Hematopoietic multipotent progenitor cell treated with erythropoietin and hydrocortisone succinate and interleukin-3 and kit ligand, for 8 days (in vitro differentiated cells): ENCODE results near the gene AGAP3.

Experiments used
- DNase-seq: peaks from one replicate; pipeline ENCODE4 v3.0.0-alpha.2; 2015

The AGAP3 gene

DNA sequence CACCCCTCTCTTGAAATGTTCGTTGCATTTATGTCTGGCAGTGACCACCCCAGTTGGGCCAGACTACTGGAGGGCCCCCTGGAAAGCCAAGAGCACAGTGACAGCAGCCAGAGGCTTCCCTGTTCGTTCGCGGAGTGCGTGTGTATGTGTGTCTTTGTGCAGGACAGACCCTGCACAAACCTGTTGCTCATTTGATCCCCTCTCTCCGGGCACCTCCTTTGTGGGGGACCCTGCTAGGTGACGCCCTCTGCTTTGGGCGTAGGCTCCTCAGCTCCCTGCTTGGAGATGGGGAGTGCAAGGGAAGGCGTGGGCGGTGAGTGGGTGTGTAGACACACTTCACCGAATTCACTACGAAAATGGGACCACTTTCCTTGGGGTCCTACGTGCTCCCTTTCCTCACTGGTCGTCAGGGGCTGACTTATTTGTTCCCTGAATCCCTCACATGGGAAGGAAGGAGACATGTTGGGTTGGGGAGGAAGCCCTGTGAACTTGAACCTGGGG lies 38.7 kb downstream of the AGAP3 start:
- no peak for DNase-seq

DNA sequence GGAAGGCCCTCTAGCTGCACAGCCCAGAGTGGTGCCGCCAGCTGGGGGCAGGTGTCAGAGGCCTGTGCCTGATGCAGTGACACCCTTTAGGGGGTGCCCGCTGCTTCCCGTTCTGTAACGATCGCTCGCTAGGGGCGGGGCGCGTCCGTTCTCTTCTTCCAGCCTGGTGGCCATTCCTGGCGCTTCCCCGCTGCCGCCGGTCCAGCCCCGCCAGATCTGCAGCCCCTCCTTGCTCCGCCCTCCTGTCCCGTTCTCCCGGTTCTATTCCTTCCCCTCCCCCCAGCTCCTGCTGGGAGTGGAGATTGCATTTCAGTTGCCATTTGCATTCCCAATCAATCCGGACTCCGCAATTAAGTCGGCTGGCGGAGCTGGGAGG lies 39.2 kb downstream of the AGAP3 start:
- DNase-seq: no peak

DNA sequence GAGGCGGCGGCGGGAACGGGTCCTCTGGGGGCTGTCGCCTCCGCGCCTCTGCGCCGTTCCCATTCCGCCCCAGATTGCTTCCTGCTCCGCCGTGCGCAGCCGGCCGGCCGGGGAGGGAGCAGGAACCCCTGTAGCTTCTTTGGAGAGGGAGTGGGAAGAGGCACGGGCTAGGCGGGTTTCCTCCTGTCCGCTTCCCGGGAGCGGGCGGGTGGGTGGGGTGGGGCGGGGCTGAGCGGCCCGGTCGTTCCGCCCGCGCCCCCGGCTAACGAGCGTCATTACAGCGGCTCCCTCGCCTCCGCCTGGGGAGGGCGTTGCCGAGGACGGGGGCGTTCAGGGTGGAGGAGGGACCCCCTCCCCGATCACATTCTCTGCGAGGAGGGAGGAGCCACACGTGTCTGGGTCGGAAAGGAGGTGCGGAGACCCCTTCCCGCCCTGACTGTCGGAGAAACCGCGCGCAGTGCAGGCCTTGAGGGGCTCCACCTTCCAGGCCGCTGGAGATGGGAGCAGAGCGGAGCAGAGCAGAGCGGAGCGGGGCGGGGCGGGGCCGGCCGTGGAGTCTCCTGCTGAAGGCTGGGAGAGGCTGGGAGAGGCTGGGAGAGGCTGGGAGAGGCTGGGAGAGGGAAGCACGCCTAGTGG lies 39.7 kb downstream of the AGAP3 start:
- DNase-seq: no peak

DNA sequence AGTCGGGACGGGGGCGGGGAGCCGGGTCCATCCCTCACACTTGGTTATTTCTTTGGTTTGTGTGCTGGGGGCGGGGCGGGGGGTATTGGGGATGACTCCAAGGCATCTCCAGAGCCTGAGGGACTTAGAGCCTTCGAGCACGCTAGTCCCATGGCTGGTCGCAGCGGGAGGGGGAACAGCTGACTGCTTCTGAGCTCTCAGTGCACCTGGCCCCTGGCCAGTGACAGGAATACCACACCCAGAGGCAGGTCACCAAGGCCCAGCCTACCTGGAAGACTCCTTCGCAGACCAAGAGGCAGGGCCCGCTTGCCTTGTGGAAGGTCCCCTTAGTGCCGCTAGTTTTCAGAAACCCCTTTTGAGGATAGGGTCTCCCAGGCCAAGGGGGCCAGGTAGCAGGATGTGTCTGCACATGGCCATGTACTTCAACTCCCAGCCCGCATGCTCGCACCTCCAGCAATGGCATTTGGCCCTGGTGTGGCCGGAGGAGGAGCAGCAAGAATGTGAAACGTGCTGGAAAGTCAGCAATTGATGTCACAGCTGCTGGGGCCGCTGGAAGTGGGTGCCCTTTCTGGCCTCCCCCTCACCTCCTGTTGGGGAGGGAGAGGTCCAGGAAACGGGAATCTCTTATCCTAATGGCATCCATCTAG lies 40.3 kb downstream of the AGAP3 start:
- no peak for DNase-seq

DNA sequence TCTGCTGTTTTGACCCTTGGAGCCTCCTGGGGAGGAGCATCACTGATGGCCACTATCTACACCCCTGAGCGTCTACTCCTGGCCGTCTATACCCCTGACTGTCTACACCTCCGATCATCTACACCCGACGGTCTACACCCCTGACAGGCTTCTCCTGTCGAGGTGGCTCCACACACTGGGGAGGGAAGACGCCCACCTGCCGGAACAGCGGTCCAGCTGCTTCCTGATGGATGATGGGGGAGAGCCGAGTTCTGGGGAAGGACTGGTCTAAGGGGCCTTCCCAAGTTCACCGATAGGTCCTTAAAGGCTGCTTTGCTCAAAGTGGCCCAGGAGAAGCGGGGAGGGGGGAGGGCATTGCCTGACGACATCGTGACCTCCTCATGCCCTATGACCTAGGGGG lies 41.9 kb downstream of the AGAP3 start:
- DNase-seq: no peak

DNA sequence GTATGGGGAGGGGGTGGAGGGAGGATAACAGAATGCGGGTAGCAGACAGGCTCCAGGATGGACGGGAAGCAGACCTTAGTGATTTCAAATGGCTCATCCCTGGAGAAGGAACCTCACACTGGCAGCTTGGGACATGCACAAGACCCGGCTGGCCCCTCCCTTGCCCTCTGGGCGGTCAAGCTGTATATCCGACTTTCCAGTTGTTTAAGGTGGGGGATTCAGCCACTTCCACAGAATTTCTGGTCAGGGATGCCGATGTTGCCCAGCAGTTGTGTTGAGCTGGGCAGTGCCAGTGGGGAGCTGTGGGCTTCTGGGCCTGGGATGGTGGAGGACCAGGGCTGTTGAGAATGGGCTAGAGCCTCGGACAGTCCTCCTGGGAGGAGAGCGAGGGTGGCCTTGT lies 42.4 kb downstream of the AGAP3 start:
- no peak for DNase-seq

DNA sequence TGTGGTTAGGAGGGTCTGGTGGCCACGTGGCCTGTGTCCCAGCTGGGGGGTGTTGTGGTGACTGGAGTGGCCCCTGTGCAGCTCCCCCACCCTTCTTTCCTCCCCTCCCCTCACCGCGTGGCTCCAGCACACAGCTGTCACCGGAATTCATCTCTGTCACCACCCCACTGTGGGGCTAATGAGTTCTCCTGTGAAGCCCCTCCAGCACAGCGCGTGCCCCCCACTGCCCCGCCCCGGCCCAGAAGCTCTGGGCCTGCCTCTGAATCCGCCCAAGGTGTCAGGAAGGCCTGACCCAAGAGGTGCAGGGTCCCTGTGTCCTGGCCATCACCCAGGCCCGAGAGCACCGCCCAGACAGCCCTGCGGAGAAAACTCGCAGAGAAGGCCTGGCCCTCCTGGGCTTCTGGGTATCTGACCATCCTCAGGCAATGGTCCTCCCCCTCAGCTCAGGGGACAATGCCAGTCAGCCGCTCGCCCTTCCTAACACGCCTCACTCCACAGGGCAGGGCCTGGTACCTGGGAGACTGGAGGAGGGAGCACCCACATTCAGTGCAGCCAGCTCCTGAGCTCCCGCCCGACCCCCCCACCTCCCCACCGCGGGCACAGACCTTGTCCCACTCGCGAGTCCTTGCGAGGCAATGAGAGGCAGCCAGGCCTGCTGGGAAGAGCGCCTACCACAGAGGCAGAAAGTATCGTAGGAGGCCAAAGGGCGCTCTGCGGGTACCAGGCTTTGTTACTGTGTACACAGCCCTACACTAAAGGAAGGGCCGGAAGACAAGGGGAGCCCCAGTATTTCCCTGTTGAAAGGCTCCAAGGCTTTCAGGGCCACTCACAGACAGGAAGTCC lies 43.1 kb downstream of the AGAP3 start:
- no peak for DNase-seq

DNA sequence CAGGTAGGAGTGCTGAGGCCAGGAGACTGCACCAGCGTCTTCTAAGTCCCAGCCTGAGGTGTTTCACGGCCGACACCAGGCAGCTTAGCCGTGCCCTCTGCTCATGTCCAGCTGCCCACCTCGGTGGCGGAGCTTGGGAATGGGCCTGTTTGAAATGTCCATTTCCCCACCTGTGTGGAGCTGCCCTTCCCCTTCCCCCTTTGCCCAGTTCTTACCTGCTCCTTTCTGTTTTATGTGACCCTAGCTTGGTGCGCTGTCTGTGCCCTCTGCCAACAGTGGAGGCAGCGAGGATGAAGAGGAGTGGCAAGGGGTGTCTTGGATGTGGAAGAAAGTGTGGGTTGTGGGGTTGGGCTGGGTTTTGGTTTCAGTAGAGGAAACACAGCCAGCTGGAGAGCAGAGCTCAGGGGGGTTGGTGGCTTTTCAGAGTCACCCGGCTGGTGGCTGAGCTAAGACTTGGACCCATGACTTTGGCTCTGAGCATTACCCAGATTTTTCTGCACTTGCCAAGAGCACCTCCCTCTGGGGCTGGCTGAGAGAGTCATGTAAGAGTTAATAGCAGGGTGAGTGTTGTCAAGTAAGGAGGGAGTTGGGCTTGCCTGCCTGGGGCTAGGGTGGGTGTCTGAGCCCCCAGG lies 43.8 kb downstream of the AGAP3 start:
- DNase-seq: no peak

DNA sequence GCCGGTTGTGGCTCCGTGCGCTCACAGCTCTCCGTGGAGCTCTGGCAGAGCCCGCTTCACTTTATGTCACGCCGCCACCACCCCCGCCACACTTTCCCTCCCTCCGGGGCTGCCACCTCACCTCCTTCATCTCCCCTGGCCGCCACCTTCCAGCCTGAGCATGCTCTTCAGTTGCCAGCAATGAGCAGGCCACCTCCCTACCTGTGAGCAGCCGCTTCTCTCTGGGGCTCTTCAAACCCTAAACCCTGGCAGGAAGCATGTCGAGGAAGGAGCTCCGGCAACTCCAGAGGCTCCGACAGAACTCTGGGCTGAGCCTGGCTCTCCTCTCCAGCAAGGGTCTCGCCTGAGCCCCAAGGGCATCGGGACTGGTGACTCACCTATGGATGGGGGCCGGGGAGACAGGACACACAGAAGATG lies 44.5 kb downstream of the AGAP3 start:
- DNase-seq: no peak

DNA sequence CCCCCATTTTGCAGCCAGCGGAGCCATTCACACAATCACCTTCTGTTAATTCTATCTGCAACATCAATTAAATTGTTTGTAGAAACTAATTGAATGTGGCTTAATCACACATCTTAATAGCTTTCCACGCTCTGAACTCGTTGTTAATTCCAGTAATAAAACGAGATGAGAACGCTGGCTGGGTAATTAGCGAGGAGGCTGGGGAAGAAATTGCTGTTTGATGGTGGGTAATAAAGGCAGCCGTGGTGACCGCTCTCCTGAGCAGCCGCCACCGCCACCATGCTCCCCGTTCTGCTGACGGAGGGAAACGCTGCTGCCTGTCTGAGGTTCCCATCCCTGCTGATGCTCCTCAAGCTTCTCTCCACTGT lies 44.9 kb downstream of the AGAP3 start:
- no peak for DNase-seq

DNA sequence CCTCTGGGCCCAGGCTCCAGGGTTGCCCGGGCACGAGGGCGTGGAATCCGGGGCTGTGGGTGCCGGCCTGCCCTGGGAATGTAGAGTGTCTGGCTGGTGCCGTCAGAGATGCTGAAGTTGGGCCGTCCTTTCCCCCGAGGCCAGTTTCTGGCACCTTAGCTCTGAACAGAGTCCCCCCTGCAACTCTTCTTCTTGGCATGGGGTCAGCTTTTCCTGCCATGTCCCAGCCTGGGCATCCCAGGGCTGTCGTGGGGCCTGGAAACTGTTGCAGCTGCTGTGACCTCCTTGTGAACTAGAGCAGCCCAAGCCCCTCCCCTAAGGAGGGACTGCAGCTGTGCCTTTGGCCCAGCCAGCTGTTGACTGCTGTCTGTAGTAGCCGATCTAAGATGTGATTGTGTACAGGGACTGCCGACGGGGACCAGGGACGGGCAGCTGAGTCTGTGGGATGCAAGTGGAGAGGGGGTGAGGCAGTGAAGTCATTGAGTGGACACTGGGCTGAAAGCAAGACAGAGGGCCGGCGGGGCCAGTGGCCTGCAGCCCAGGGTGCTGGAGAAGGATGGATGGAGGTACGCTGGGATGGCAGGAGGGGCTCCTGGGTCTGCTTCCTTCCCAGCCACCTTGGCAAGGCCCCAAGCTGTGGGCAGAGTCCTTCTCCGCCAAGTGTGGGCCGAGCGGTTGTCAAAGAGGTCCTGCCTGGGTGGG lies 45.5 kb downstream of the AGAP3 start:
- DNase-seq: no peak

DNA sequence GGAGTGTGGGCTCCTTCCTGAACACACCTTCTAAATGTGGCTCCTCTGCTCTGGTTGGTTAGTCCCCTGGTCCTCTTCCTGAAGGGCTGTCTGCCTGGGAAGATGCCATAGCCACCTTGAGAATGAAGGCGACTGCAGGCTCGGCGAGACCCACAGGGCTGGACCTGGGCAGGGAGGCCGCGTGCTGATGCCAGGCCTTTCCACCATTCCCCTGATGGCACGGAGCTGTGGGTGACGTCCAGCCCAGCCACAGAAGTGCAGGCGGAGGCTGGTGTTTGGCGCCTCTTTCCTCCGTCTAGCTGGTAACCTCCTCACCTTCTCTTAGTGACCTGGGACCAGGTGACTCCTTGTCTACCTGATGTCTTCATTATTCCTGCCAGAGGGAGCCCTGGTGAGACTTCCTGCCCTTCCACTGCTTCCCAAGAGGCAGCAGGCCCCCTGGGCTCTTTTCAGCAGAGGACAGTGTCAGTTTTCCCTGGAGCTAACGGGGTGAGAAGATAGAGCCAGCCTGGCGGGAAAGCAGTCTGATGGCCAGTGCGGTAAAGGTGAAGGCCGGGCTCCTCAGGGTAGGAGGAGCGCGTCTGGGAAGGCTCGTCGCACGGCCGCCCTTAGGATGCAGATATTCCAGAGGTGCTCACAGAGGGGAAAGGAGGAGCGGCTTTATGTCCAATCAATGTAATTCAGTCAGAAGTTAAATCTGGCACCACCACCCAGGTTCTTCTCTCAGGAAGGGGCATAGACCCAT lies 46.4 kb downstream of the AGAP3 start:
- DNase-seq: no peak

DNA sequence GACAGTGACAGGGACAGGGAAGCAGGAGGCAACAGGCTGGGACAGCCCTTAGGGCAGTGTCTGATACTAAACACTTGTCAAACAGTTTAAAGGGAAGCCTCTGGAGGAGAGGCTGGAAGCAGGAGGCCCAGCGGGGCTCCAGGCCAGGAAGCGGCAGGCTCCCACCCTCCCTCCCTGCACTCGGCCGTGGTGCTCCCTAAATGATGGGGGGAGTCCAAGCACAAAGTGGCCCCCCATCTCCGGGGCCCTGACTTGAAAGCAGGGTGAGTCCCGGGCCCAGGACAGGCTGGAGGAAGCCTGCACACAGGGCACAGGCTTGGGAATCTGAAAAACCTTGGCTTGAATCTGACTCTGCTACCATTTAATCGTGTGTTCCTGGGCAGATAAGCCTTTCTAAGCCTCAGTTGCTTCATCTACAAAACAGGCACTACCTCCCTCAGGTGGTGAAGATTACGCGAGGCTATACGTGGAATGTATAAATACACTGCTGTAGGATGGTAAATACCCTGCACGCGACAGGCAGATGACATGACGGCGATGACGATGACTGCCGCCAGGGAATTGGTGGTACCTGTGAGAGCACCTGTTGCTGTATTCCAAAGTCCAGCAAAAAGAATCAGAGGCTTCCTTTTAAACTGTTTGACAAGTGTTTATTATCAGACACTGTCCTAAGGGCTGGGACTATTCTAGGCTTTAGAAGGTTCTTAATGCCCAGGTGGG lies 47.2 kb downstream of the AGAP3 start:
- DNase-seq: no peak

DNA sequence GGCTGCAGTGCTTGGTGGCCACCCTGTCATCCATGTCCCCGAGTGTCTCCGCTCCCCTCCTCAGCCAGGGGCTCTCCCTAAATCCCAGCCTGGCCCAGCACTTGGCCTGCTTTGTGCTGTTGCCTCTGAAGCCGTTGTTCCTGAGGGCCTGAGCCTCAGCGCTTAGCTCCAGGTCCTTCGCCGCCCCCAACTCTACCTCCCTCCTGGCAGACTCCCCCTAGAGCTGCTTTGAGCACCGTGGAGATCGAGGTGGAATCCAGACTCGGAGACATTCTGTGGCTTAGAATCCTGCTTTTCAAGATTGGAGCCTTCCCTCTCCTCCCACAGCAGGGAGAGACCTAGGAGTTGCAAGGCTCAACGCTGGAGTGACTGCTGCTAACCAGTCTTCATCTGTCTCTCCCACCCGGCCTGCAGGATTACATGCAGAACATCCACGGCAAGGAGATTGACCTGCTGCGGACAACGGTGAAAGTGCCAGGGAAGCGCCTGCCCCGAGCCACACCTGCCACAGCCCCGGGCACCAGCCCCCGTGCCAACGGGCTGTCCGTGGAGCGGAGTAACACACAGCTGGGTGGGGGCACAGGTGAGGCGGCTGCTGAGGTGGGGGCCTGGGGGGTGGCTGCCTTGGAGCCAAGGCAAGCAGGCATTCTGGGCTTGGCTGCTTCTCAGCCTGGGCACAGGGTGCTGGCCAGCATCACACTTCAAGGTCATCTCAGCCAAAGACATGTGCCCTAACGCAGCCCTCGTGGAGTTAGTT lies 47.9 kb downstream of the AGAP3 start:
- DNase-seq: no peak

DNA sequence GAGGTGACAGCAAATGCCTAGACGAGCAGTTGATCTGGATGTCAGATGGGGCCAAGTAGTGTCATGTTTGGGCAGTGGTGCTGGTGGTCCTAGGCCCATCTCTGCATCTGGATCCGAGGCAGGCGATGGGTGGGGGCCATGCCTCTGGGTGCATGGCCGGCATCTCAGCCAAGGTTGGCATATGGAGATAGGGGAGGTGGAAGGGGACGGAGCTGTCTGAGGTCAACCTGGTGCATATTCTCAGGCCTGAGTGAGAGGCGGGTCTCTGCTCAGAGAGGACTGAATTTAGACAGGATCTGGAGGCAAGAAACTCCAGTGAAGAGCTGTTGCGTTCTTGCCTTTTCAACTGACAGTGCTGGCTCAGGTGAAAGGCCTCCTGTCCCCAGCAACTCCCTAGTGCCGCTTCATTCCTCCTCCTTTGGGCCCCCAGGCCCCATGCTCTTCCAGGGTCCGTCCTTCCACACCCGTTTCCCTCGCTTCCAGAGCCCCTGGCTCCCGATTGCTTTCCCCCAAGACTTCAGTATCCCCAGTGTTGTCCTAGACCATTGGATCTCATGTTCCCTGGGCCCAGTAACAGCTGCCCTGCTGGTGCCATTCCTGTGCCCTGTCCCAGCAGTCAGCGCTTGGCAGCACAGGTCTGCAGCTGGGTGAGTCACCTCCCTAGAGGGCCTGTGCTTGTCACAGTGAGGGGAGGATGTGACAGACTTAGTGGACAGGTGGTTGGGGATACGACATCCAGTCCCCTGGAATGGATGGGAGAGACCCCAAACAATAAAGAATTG lies 48.7 kb downstream of the AGAP3 start:
- no peak for DNase-seq

DNA sequence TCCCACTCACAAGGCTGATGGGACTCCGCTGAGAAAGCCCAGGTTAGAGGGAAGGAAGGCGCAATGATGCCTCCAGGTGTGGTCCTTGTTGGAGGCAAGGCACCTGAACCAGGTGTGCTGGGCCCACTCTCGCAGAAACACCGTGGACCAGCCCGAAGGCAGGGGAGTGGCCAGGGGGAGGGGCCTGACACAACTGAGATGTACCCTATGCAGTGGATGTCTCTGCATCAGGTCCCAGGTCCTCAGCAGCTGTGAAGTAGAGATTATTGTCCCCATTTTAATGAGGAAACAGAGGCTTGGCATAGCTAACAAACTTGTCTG lies 49.2 kb downstream of the AGAP3 start:
- no peak for DNase-seq

DNA sequence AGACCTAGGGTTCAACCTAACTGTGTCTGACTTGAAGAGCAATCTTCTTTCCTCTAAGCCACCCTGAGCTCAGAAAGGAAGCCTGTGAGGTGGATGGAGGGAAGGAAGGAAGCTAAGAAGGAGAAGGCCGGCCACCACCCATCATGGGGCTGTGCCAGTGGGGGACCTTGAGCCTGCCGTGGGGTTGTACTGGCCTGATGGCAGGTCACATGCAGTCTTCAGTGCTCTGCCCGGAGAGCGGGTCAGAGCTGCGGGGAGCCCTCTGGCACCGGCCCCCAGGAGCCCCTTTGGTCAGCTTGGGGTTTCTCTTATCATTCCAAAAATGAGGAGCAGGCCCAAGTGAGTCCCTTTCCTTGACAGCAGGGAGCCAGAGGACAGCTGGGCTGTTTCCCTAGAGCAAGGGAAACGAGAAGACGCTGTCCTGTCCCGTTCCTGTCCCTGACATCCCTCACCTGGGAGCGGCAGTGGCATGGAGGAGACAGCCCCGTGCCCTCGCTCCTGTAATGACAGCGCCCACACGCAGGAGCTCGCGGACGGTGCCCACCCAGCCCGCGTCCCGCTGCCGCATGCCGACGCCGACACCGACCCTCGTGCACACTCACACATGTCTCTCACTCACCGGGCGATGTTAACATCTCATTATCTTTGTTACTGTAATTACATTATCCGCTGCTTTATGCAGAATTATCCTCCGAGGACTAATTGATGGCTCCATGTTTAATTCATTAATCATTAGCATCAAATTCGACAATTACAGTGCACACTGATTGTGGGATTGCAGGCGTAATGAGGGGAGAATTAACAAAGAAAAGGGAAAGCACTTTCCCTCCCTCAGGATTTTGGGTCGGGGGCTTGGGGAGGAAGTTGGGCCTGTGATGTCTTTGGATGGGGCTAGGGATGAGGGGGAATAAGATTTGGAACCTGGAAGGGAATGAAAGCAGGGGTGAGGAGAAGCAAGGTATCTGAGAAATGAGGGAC lies 49.9 kb downstream of the AGAP3 start:
- no peak for DNase-seq

DNA sequence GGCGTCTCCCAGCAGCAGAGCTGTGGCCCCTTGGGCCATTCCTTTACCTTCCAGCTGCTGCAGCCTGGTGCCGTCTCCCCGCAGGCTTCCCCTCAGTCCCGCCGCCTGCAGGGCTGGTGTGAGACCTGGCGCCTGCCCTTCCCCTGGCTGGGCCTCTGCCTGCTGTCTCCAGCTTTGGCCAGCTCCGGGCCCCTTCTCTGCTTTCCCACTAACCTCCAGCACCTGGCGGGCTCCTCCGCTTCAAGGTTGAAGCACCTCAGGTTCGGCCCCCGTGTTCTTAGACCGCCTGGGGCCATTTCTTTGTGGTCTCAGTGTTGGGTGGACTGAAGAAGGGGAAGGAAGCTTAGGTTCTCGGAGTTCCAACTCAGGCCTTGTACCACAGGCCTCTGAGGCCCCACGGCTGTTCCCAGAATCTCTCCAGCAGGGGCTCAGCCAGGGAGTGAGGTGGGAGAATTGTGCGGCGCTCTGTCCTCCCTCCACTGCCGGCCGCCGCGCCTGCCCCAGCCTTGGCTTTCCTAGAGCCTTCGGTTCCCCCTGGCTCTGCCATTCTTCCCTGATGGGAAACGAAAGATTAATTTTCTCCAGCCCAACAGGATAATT lies 50.9 kb downstream of the AGAP3 start:
- DNase-seq: no peak
